HG03457 (cell line): ENCODE results near the gene CCNK.

ENCODE experiments used
- ATAC-seq: cut with Tn5 transposase; IDR thresholded peaks from one replicate; pipeline ENCODE4 v1.9.1; 2021; ENCODE audit warnings: moderate number of reproducible peaks; ENCODE audit not compliant: unreplicated experiment

Gene CCNK

GRCh38 chr14:99518441-99519346 is 37.5 kb downstream of the CCNK start:
- peak; percentile 55 for ATAC-seq

- ATAC-seq: no peak
These were observed 38.2 kb downstream of the CCNK start for GRCh38 chr14:99519347-99519881.

GRCh38 chr14:99519931-99520421 is 38.8 kb downstream of the CCNK start:
- ATAC-seq: no peak

- no peak for ATAC-seq
These were observed 39.4 kb downstream of the CCNK start for GRCh38 chr14:99520571-99521081.

GRCh38 chr14:99521176-99522024 is 40.2 kb downstream of the CCNK start:
- ATAC-seq: no peak

- no peak for ATAC-seq
These were observed 40.8 kb downstream of the CCNK start for GRCh38 chr14:99522025-99522401.

GRCh38 chr14:99522457-99522891 is 41.3 kb downstream of the CCNK start:
- ATAC-seq: no peak

GRCh38 chr14:99522934-99523703 is 41.9 kb downstream of the CCNK start:
- no peak for ATAC-seq

- ATAC-seq: no peak
These were observed 42.5 kb downstream of the CCNK start for GRCh38 chr14:99523704-99524055.

GRCh38 chr14:99524091-99524661 is 43.0 kb downstream of the CCNK start:
- ATAC-seq: no peak

GRCh38 chr14:99524804-99525698 is 43.8 kb downstream of the CCNK start:
- ATAC-seq: no peak

GRCh38 chr14:99525699-99526080 is 44.5 kb downstream of the CCNK start:
- no peak for ATAC-seq

- no peak for ATAC-seq
These were observed 45.8 kb downstream of the CCNK start for GRCh38 chr14:99527026-99527425.

GRCh38 chr14:99527427-99528076 is 46.3 kb downstream of the CCNK start:
- ATAC-seq: no peak

- no peak for ATAC-seq
These were observed 48.7 kb downstream of the CCNK start for GRCh38 chr14:99529899-99530298.

- ATAC-seq: no peak
These were observed 49.4 kb downstream of the CCNK start for GRCh38 chr14:99530407-99531155.

GRCh38 chr14:99531251-99532096 is 50.3 kb downstream of the CCNK start:
- ATAC-seq: no peak
